Urinary bladder (tissue), 4 donors: ENCODE results near the gene CTR9. TPM values are rescaled to one million over a fixed set of nuclear protein-coding genes. Genes with fewer than 3 reads are reported as not detected.

ENCODE experiments used
- DNase-seq: peaks from one replicate; pipeline ENCODE4 v3.0.0-alpha.2; 2015; ENCODE audit errors: extremely low spot score
- H3K27ac ChIP-seq: one replicate; pipeline ENCODE4 v1.5.1; 2013; ENCODE audit warnings: low read depth, mild to moderate bottlenecking, moderate library complexity
- H3K36me3 ChIP-seq: one replicate; pipeline ENCODE4 v1.6.1; 2013; ENCODE audit warnings: mild to moderate bottlenecking, moderate library complexity; ENCODE audit not compliant: insufficient read depth
- H3K4me1 ChIP-seq: one replicate; pipeline ENCODE4 v1.6.1; 2013; ENCODE audit warnings: mild to moderate bottlenecking, moderate library complexity; ENCODE audit not compliant: insufficient read depth
- H3K4me3 ChIP-seq: one replicate; pipeline ENCODE4 v1.5.1; 2013; ENCODE audit warnings: low read depth, low read length
- WGBS: extraction: QIAGEN DNeasy Blood & Tissue Kit; methylation state at CpG from one replicate; pipeline ENCODE4 v1.1.7; 2013; 5-methylcytosine and 5-hydroxymethylcytosine counted together
- polyA plus RNA-seq: library from polyadenylated mRNA; stranded (reverse); fragments of 200-250 nt; gene quantifications from one replicate; pipeline ENCODE4 v1.2.3, GENCODE V29; 2013
- small RNA-seq: library from RNA; depleted of rRNA; stranded (forward); fragments of <200 nt; gene quantifications from one replicate; pipeline ENCODE3, GENCODE V24; 2014
- total RNA-seq: library from RNA; depleted of rRNA; stranded (reverse); fragments of >200 nt; gene quantifications from one replicate; pipeline ENCODE4 v1.2.3, GENCODE V29; 2014
- donor health status: healthy with polysubstance abuse.
- donor health status: healthy.

CTR9 gene
- total and polyA plus RNA-seq, 2 donors, result 18.9 to 38.3 TPM

GRCh38 chr11:10829139-10829538 is 78.1 kb downstream of the CTR9 start:
- Histone ChIP-seq H3K4me3 (no peak overlapping the region), H3K27ac (no peak overlapping the region), H3K36me3 (no peaks in the 10 kb centered on the region), H3K4me1 (no peaks in the 10 kb centered on the region)
- 93% methylated on average over 4 of the region's 4 CpGs for WGBS
- DNase-seq, result no peak

Small RNAs within 50 kb of the gene (small RNA-seq; reads per million reads assigned to genes)
- gene RF00019 (not detected), gene SNORD97 (not detected)

Other genes with a start within 250 kb of the CTR9 start
- gene RNF141, start 210.1 kb upstream of the CTR9 start, total RNA-seq, result 52.0 TPM
- 16.4 TPM for gene RNF141, start 210.1 kb upstream of the CTR9 start, polyA plus RNA-seq
- 141 TPM for gene LYVE1, start 182.6 kb upstream of the CTR9 start, total RNA-seq
- 99.9 TPM for gene LYVE1, start 182.6 kb upstream of the CTR9 start, polyA plus RNA-seq
- gene IRAG1, start 57.5 kb upstream of the CTR9 start, total RNA-seq, result 60.1 TPM
- gene IRAG1, start 57.5 kb upstream of the CTR9 start, polyA plus RNA-seq, result 75.9 TPM
- 646 TPM for gene EIF4G2, start 57.7 kb downstream of the CTR9 start, total RNA-seq
- 381 TPM for gene EIF4G2, start 57.7 kb downstream of the CTR9 start, polyA plus RNA-seq
- 73.8 TPM for gene ZBED5, start 106.8 kb downstream of the CTR9 start, total RNA-seq
- gene ZBED5, start 106.8 kb downstream of the CTR9 start, polyA plus RNA-seq, result 29.2 TPM